Uterus (tissue), 2 donors: ENCODE measurements around the gene TMEM141.
"Not testable (repeated sequence)": the region's sequence is repeated elsewhere in the genome, so short reads cannot be mapped to it uniquely, and the experiment has no call there.

Source experiments
- CTCF ChIP-seq, 4 experiments: fragments of 200-600 bp in 2 of 4; fragments of 450-650 bp in 2 of 4; sonication (generic) in 2 of 4; IDR thresholded peaks; one replicate each; pipeline ENCODE4 v1.5.1; 2016 to 2019; ENCODE audit warnings: antibody characterized with exemption in 4 of 4, mild to moderate bottlenecking in 2 of 4, moderate library complexity in 1 of 4
- POLR2A ChIP-seq, 2 donors: fragments of 450-650 bp; IDR thresholded peaks; one replicate each; pipeline ENCODE4 v1.6.1; 2016; ENCODE audit warnings: antibody characterized with exemption in 2 of 2, mild to moderate bottlenecking in 1 of 2, moderate library complexity in 1 of 2

GRCh38 chr9:136760834-136761544 lies 30.2 kb upstream of the TMEM141 start:
- not testable (repeated sequence) for TF ChIP-seq POLR2A (IDR thresholded peaks at IDR 0.05)
- peak; percentile 13 to 43 (median 34) for TF ChIP-seq CTCF (IDR thresholded peaks at IDR 0.05)
